Measurements from ENCODE around the gene TSHR.

DNA sequence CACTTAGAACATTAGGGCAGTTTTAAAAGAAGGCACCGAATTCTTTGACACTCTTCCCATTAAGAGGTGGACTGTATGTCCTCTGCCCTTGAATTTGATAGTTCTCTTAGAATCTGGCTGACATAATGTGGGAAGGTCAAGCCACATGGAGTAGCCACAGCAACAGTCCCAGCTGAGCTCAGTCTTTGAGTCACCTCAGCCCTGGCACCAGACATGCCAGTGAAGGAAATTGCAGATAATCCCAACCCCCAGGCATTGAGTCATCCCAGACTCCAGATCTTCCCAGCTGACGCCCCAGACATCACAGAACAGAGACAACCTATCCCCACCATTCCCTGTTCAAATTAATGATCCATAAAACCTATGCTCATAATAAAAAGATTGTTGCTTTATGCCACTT is 181.9 kb downstream of the TSHR start:
- TF ChIP-seq POLR2A (IDR thresholded peaks at IDR 0.05) = no peak
- TF ChIP-seq, protein P1, sequence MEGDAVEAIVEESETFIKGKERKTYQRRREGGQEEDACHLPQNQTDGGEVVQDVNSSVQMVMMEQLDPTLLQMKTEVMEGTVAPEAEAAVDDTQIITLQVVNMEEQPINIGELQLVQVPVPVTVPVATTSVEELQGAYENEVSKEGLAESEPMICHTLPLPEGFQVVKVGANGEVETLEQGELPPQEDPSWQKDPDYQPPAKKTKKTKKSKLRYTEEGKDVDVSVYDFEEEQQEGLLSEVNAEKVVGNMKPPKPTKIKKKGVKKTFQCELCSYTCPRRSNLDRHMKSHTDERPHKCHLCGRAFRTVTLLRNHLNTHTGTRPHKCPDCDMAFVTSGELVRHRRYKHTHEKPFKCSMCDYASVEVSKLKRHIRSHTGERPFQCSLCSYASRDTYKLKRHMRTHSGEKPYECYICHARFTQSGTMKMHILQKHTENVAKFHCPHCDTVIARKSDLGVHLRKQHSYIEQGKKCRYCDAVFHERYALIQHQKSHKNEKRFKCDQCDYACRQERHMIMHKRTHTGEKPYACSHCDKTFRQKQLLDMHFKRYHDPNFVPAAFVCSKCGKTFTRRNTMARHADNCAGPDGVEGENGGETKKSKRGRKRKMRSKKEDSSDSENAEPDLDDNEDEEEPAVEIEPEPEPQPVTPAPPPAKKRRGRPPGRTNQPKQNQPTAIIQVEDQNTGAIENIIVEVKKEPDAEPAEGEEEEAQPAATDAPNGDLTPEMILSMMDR (IDR thresholded peaks at IDR 0.05) = no peak

Measured in sigmoid colon (tissue), 3 donors.